HG02852 (cell line): ENCODE data around the gene CYP2J2.
"Not testable (repeated sequence)": the region's sequence is repeated elsewhere in the genome, so short reads cannot be mapped to it uniquely, and the experiment has no call there.

Experiments
- ATAC-seq: cut with Tn5 transposase; IDR thresholded peaks from one replicate; pipeline ENCODE4 v1.9.1; 2021; ENCODE audit warnings: mild to moderate bottlenecking, moderate library complexity; ENCODE audit not compliant: unreplicated experiment

CYP2J2 gene

GRCh38 chr1:59921258-59921899 lies 5.2 kb downstream of the CYP2J2 start:
- ATAC-seq, result not testable (repeated sequence)

- ATAC-seq, result no peak
Observed at GRCh38 chr1:59919746-59920145, 6.8 kb downstream of the CYP2J2 start.

- no peak for ATAC-seq
Observed at GRCh38 chr1:59917785-59918180, 8.8 kb downstream of the CYP2J2 start.

GRCh38 chr1:59917026-59917784 lies 9.4 kb downstream of the CYP2J2 start:
- ATAC-seq, result no peak

GRCh38 chr1:59915516-59915915 lies 11.1 kb downstream of the CYP2J2 start:
- no peak for ATAC-seq

GRCh38 chr1:59914791-59915286 lies 11.7 kb downstream of the CYP2J2 start:
- ATAC-seq, result not testable (repeated sequence)

GRCh38 chr1:59908682-59909081 lies 17.9 kb downstream of the CYP2J2 start:
- no peak for ATAC-seq

GRCh38 chr1:59908084-59908483 lies 18.5 kb downstream of the CYP2J2 start:
- ATAC-seq, result no peak

- ATAC-seq, result no peak
Observed at GRCh38 chr1:59906931-59907330, 19.6 kb downstream of the CYP2J2 start.

GRCh38 chr1:59903141-59903754 lies 23.3 kb downstream of the CYP2J2 start:
- ATAC-seq, result no peak

GRCh38 chr1:59901770-59902388 lies 24.7 kb downstream of the CYP2J2 start:
- no peak for ATAC-seq

GRCh38 chr1:59900640-59901039 lies 25.9 kb downstream of the CYP2J2 start:
- no peak for ATAC-seq

GRCh38 chr1:59898927-59899326 lies 27.6 kb downstream of the CYP2J2 start:
- no peak for ATAC-seq

GRCh38 chr1:59897165-59897564 lies 29.4 kb downstream of the CYP2J2 start:
- ATAC-seq, result no peak

- ATAC-seq, result no peak
Observed at GRCh38 chr1:59892841-59893811, 33.4 kb downstream of the CYP2J2 start.

- no peak for ATAC-seq
Observed at GRCh38 chr1:59885160-59885832, 41.3 kb downstream of the CYP2J2 start.

- ATAC-seq, result no peak
Observed at GRCh38 chr1:59880735-59881134, 45.8 kb downstream of the CYP2J2 start.

GRCh38 chr1:59879996-59880505 lies 46.5 kb downstream of the CYP2J2 start:
- ATAC-seq, result no peak

- ATAC-seq, result peak; percentile 51
Observed at GRCh38 chr1:59879574-59879973, 47.0 kb downstream of the CYP2J2 start.
